Measurements from ENCODE around the gene FKBP5. TPM values are rescaled to one million over a fixed set of nuclear protein-coding genes. Genes with fewer than 3 reads are reported as not detected.
A peak's percentile ranks its signal among the peaks of the same experiment; 100 is the strongest.

The FKBP5 gene
- total RNA-seq, 1 donor from 2014 or later, result 16.5 TPM

DNA sequence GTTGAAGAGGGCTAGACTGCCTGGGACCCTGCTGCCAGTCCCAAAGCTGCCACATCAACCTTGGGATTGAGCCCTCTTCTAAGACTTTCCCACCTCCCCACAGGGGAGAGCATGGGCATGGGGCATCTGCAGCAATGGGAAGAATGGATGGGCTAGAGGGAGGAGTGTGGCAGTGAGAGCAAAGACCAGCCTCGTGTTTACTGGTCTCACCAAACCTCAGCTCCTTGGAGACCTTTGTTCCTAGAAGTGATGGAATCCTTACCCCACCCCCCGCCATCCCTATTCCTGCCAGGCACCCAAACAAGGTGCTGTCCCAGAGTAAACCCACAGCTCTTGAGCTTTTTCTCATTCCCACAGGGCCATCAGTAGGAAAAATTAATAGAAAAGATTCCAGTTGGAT lies 28.1 kb upstream of the FKBP5 start:
- TF ChIP-seq CTCF (conservative IDR thresholded peaks at IDR 0.05; ENCODE audit: low read depth, low read length), result no peak

GRCh38 chr6:35713006-35713767 lies 24.5 kb upstream of the FKBP5 start:
- no peak overlapping the region for H3K4me3 ChIP-seq (ENCODE audit: low read depth, low read length)
- no peak for DNase-seq (ENCODE audit: low read depth)
- TF ChIP-seq CTCF (conservative IDR thresholded peaks at IDR 0.05; ENCODE audit: low read depth, low read length), result no peak

More for the DNA sequence above, 28.1 kb upstream of the FKBP5 start:
- DNase-seq (ENCODE audit: low read depth), result no peak
- H3K4me3 ChIP-seq (ENCODE audit: low read depth, low read length), result no peak overlapping the region

DNA sequence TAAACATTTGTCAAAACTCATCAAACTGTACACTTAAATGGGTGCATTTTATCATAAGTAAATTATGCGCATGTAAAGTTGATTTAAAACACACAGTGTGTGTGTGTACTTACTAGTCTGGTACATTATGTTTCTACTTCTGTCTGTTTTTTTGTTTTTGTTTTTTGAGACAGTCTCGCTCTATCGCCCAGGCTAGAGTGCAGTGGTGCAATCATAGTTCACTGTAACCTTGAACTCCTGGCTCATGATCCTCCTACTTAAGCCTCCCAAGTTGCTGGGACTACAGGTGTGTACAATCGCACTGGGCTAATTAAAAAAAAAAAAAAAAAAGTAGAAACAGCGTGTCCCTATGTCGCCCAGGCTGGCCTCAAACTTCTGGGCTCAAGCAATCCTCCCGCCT lies 23.0 kb upstream of the FKBP5 start:
- TF ChIP-seq CTCF (conservative IDR thresholded peaks at IDR 0.05; ENCODE audit: low read depth, low read length), result no peak
- no peak overlapping the region for H3K4me3 ChIP-seq (ENCODE audit: low read depth, low read length)
- DNase-seq (ENCODE audit: low read depth), result no peak

GRCh38 chr6:35710241-35710847 lies 21.6 kb upstream of the FKBP5 start:
- DNase-seq (ENCODE audit: low read depth), result peak; percentile 63
- TF ChIP-seq CTCF (conservative IDR thresholded peaks at IDR 0.05; ENCODE audit: low read depth, low read length), result no peak
- no peak overlapping the region for H3K4me3 ChIP-seq (ENCODE audit: low read depth, low read length)

DNA sequence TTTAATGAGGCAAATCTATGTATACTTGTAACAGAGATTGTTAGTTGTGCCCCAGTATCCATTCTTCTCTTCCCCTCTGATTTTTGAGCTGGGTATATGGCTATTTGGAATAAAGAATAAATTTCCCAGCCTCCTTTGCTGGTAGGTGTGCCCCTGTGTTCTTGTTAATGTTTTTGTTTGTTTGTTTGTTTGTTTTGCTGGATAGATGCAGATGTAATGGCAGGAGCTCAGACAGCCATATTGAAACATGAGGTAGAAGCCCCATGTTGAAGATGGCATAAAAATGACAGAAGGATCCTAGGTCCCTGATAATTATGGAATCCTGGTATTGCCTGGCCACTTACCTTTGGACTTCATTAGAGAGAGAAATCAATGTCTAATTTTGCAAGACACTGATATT lies 19.9 kb upstream of the FKBP5 start:
- TF ChIP-seq CTCF (conservative IDR thresholded peaks at IDR 0.05; ENCODE audit: low read depth, low read length), result no peak
- DNase-seq (ENCODE audit: low read depth), result no peak
- H3K4me3 ChIP-seq (ENCODE audit: low read depth, low read length), result no peak overlapping the region

- DNase-seq (ENCODE audit: low read depth), result no peak
- TF ChIP-seq CTCF (conservative IDR thresholded peaks at IDR 0.05; ENCODE audit: low read depth, low read length), result no peak
- H3K4me3 ChIP-seq (ENCODE audit: low read depth, low read length), result no peak overlapping the region
These were observed 19.1 kb upstream of the FKBP5 start for GRCh38 chr6:35707714-35708407.
